Activated naive CD4-positive, alpha-beta T cell treated with anti-CD3 and anti-CD28 coated beads, Interleukin-2, amount 50 U/mL, for 24 hours (primary cell): ENCODE data around the gene UVRAG.

Experiments used
- H3K27ac Mint-ChIP-seq: one replicate; pipeline ENCODE4 v1.8.0; 2021; ENCODE audit warnings: mild to moderate bottlenecking, mixed read lengths
- H3K27me3 Mint-ChIP-seq: one replicate; pipeline ENCODE4 v1.8.0; 2021; ENCODE audit warnings: mixed read lengths
- H3K36me3 Mint-ChIP-seq: one replicate; pipeline ENCODE4 v1.8.0; 2021; ENCODE audit warnings: mixed read lengths
- H3K4me1 Mint-ChIP-seq: one replicate; pipeline ENCODE4 v1.8.0; 2021; ENCODE audit warnings: mixed read lengths
- H3K4me3 Mint-ChIP-seq: one replicate; pipeline ENCODE4 v1.8.0; 2021; ENCODE audit warnings: mild to moderate bottlenecking, mixed read lengths
- H3K9me3 Mint-ChIP-seq: one replicate; pipeline ENCODE4 v1.8.0; 2021; ENCODE audit warnings: mixed read lengths

Gene UVRAG

GRCh38 chr11:76181371-76181770 lies 366.4 kb downstream of the UVRAG start:
- H3K27ac Mint-ChIP-seq = no peak overlapping the region
- no peaks in the 10 kb centered on the region for H3K36me3 Mint-ChIP-seq
- no peaks in the 10 kb centered on the region for H3K4me1 Mint-ChIP-seq
- H3K4me3 Mint-ChIP-seq = no peak overlapping the region
- no peaks in the 10 kb centered on the region for H3K27me3 Mint-ChIP-seq
- H3K9me3 Mint-ChIP-seq = no peaks in the 10 kb centered on the region

DNA sequence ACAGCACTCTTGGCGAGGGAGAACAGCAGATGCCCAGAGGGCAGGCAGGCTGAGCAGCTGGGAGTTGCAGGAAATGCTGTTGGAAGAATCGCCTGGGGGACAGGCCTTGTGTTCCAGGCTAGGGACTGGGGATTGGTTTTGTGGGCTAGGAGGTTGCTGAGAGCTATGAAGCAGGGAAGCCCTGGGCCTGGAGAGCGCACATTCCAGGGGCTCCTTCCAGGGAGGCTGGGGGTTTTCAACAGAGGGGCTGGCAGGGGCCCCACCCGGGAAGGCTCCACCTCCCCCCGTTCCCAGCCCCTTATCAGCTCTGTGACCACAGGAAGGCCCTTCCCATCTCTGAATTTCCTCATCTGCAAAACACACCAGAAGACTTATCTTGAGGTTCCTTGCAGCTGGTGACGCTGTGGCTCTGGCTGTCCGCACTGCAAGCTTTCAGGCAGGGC lies 369.6 kb downstream of the UVRAG start:
- H3K27ac Mint-ChIP-seq = no peak overlapping the region
- H3K9me3 Mint-ChIP-seq = no peaks in the 10 kb centered on the region
- no peak overlapping the region for H3K4me3 Mint-ChIP-seq
- H3K27me3 Mint-ChIP-seq = no peaks in the 10 kb centered on the region
- H3K4me1 Mint-ChIP-seq = no peaks in the 10 kb centered on the region
- H3K36me3 Mint-ChIP-seq = no peaks in the 10 kb centered on the region

GRCh38 chr11:76185511-76185910 lies 370.5 kb downstream of the UVRAG start:
- Mint-ChIP-seq H3K36me3 (no peaks in the 10 kb centered on the region), H3K27ac (no peak overlapping the region), H3K27me3 (no peaks in the 10 kb centered on the region), H3K4me3 (no peak overlapping the region), H3K9me3 (no peaks in the 10 kb centered on the region), H3K4me1 (no peaks in the 10 kb centered on the region)

DNA sequence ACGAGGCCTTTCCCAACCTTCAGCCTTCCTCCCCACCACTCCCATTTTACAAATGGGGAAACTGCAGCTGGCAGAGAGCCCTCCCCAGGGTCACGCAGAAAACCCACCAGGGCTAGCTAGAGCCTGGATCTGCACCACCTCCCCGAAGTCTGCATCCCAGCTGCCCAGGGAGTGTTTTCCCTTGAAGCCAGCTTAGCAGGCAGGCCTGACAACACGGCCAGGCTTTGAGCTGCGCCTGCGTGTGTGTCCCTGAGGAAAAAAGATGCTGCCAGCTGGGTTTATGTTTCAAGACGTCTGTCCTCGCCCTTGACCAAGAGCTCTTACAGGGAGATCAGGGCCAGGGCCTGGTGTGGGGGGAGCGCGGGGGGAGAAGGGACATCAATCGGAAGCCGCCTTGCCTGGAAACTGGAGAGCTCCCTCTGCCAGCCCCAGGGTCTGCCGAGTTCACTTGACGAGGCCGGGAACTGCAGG lies 371.0 kb downstream of the UVRAG start:
- no peaks in the 10 kb centered on the region for H3K9me3 Mint-ChIP-seq
- no peak overlapping the region for H3K4me3 Mint-ChIP-seq
- H3K27ac Mint-ChIP-seq = no peak overlapping the region
- H3K4me1 Mint-ChIP-seq = no peaks in the 10 kb centered on the region
- H3K27me3 Mint-ChIP-seq = no peaks in the 10 kb centered on the region
- no peaks in the 10 kb centered on the region for H3K36me3 Mint-ChIP-seq

DNA sequence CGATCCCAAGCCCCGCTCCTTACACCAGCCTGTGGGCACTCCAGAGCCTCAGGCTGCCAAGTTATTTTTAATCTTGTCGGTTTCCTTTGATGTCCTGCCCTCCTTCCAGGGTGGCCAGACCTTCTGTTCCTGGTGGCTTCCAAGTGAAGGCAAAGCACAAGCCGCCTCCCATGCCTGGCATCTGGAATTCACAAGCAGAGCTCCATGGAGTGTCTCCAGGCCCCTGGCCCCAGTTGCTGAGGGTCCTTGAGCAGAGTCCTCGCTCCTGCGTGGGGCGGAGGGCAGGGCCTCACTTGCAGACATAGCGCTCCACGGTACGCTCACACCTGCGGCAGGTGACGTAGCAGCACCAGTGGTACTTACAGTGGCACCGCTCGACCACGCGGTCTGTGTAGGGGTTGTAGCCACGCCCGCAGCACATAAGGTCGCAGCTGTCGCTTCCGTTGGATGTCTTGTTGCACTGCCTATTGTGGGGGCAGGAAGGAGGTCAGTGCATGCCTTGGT lies 371.8 kb downstream of the UVRAG start:
- Mint-ChIP-seq H3K36me3 (no peaks in the 10 kb centered on the region), H3K27ac (no peak overlapping the region), H3K27me3 (no peaks in the 10 kb centered on the region), H3K4me1 (no peaks in the 10 kb centered on the region), H3K4me3 (no peak overlapping the region), H3K9me3 (no peaks in the 10 kb centered on the region)

- H3K4me3 Mint-ChIP-seq = no peak overlapping the region
- no peaks in the 10 kb centered on the region for H3K27me3 Mint-ChIP-seq
- no peaks in the 10 kb centered on the region for H3K36me3 Mint-ChIP-seq
- no peaks in the 10 kb centered on the region for H3K4me1 Mint-ChIP-seq
- no peaks in the 10 kb centered on the region for H3K9me3 Mint-ChIP-seq
- no peak overlapping the region for H3K27ac Mint-ChIP-seq
Observed at GRCh38 chr11:76188873-76189272, 373.9 kb downstream of the UVRAG start.

DNA sequence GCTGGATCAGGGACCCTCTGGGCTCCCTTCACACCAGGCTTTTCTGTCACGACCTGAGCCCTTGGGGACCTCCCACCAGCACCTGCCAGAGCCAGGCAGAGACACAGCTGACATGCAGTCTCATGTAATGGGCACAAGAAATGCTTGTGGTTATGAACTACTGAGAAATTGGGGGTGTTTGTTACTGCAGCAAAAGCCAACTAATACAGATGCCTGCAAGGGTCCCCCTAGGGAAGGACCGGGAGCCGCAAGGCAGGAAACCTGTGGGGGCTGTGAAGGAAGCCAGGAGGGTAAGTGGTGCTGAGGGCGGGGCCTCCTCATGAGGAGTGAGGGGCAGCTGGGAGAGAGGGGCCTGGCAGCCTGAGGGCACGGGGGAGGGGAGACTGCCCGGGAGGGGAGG lies 374.7 kb downstream of the UVRAG start:
- H3K27ac Mint-ChIP-seq = no peak overlapping the region
- H3K36me3 Mint-ChIP-seq = no peaks in the 10 kb centered on the region
- H3K4me1 Mint-ChIP-seq = no peaks in the 10 kb centered on the region
- H3K27me3 Mint-ChIP-seq = no peaks in the 10 kb centered on the region
- H3K9me3 Mint-ChIP-seq = no peaks in the 10 kb centered on the region
- no peak overlapping the region for H3K4me3 Mint-ChIP-seq

DNA sequence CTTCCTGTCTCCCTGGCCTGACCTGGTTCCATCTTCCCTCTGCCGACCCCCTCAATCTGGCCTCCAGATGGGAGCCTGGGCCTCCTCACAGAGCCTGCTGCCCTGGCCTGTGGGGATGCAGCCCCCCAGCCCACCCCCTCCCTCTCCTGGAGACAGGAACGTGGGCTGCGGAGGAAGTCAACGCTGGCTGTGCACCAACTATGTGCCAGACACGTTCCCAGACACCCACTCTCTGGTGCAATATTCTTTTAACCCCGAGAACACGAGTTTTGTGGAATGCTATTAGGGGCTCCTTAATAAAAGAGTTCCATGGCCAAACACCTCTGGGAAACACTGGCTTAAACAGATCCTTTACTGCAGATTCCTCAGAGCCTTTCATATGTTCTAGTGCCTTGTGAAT lies 375.4 kb downstream of the UVRAG start:
- no peaks in the 10 kb centered on the region for H3K9me3 Mint-ChIP-seq
- no peaks in the 10 kb centered on the region for H3K27me3 Mint-ChIP-seq
- H3K36me3 Mint-ChIP-seq = no peaks in the 10 kb centered on the region
- no peaks in the 10 kb centered on the region for H3K4me1 Mint-ChIP-seq
- no peak overlapping the region for H3K4me3 Mint-ChIP-seq
- H3K27ac Mint-ChIP-seq = no peak overlapping the region
